Panc1 (cell line): ENCODE data around the gene NRG2. TPM values are rescaled to one million over a fixed set of nuclear protein-coding genes. Genes with fewer than 3 reads are reported as not detected.

ENCODE experiments used
- ATAC-seq: fragments of 200-7000 bp; cut with Tn5 transposase; 2 replicates; pipeline ENCODE4 v1.9.1; 2020; ENCODE audit warnings: mild to moderate bottlenecking, moderate library complexity
- BruUV-seq: library from RNA; stranded (reverse); fragments of 400-500 nt; replicated peaks from 2 replicates; lab custom pipeline; 2021; lab: Mats Ljungman, UMichigan
- CTCF ChIA-PET: fragments of 300-600 bp; sonication (Branson Sonifier 250); formaldehyde crosslinking; loops from one replicate; lab custom pipeline; 2022; ENCODE audit warnings: antibody characterized with exemption; lab: Charles Lee
- POLR2A ChIA-PET: fragments of 300-600 bp; sonication (Branson Sonifier 250); formaldehyde crosslinking; loops from one replicate; lab custom pipeline; 2022; ENCODE audit warnings: antibody characterized with exemption; lab: Charles Lee
- DNase-seq: peaks from one replicate; pipeline ENCODE4 v3.0.0-alpha.2; 2010; ENCODE audit warnings: low read depth, low spot score
- H3K27ac ChIP-seq: 2 replicates; pipeline ENCODE4 v1.5.1; 2011; ENCODE audit warnings: mild to moderate bottlenecking, low read length, inconsistent platforms
- H3K27me3 ChIP-seq: fragments of 200-500 bp; sonication (Bioruptor generic); 2 replicates; pipeline ENCODE4 v1.6.0; 2014; ENCODE audit warnings: low read length, inconsistent platforms; ENCODE audit not compliant: control insufficient read depth, insufficient read depth
- H3K36me3 ChIP-seq: fragments of 200-500 bp; sonication (Bioruptor generic); 2 replicates; pipeline ENCODE4 v1.5.1; 2014; ENCODE audit warnings: inconsistent platforms, mild to moderate bottlenecking, low read length, moderate library complexity; ENCODE audit not compliant: control insufficient read depth, insufficient read depth
- H3K4me1 ChIP-seq: 2 replicates; pipeline ENCODE4 v1.5.1; 2011; ENCODE audit warnings: inconsistent platforms, mild to moderate bottlenecking, low read length, moderate library complexity; ENCODE audit not compliant: control insufficient read depth, insufficient read depth
- H3K4me3 ChIP-seq, 2 experiments: 2 replicates each; pipeline ENCODE4 v1.5.1; 2011 to 2012; ENCODE audit warnings: low read depth in 2 of 2, low read length in 2 of 2, mild to moderate bottlenecking in 2 of 2, inconsistent platforms in 1 of 2, moderate library complexity in 1 of 2
- H3K9me3 ChIP-seq: fragments of 200-500 bp; sonication (Bioruptor generic); 2 replicates; pipeline ENCODE4 v1.5.1; 2014; ENCODE audit warnings: low read depth, mild to moderate bottlenecking, inconsistent platforms, low read length, moderate library complexity; ENCODE audit not compliant: control insufficient read depth, insufficient read depth
- CTCF ChIP-seq: fragments of 450-650 bp; IDR thresholded peaks from 2 replicates; pipeline ENCODE4 v1.5.1; 2017; ENCODE audit warnings: mild to moderate bottlenecking
- POLR2AphosphoS5 ChIP-seq: IDR thresholded peaks from 2 replicates; pipeline ENCODE4 v1.6.1; 2012; ENCODE audit warnings: mild to moderate bottlenecking, low read depth, low read length, moderate library complexity
- REST ChIP-seq, 2 experiments: IDR thresholded peaks; 2 replicates each; pipeline ENCODE4 v1.6.1; 2011 to 2012; ENCODE audit warnings: low read depth in 2 of 2, control low read depth in 1 of 2, low read length in 1 of 2, mild to moderate bottlenecking in 1 of 2, moderate library complexity in 1 of 2; ENCODE audit not compliant: insufficient read depth in 1 of 2
- SIN3A ChIP-seq: IDR thresholded peaks from 2 replicates; pipeline ENCODE4 v1.6.1; 2012; ENCODE audit warnings: low read depth, mild to moderate bottlenecking, low read length, moderate library complexity, borderline replicate concordance; ENCODE audit not compliant: insufficient read depth
- TCF7L2 ChIP-seq: IDR thresholded peaks from 2 replicates; pipeline ENCODE4 v1.6.1; 2011; ENCODE audit warnings: mild to moderate bottlenecking, low read depth, low read length, inconsistent platforms
- in situ Hi-C: cut with HindIII; loops from 2 replicates; pipeline ENCODE4 v1.10.0; 2016; ENCODE audit warnings: low sequenced_read_pairs, low pct_unique_long_range_greater_than_20kb
- intact Hi-C: fragments of 100-400 bp; cut with micrococcal nuclease; formaldehyde crosslinking; loops from one replicate; pipeline ENCODE4 v1.10.0; 2022; ENCODE audit not compliant: unreplicated experiment
- total RNA-seq: library from RNA; stranded (reverse); gene quantifications from one replicate; pipeline ENCODE4 v1.2.1, GENCODE V29; 2021; ENCODE audit not compliant: unreplicated experiment

The NRG2 gene
- total RNA-seq, 1 experiment from 2014 or later, result 20.2 TPM

DNA sequence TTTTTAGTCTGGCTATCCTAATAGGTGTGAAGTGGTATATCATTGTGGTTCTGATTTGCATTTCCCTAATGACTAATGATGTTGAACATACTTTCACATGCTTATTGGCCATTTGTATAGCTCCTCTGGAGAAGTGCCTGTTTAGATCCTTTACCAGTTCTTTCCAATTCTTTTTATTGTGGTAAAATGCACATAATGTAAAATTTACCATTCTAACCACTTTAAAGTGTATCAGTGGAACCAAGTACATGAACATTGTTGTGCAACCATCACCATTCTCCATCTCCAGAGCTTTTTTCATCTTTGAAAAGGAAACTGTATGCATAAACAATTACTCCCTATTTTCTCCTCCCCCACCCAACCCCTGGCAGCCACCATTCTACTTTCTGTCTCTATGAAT lies 95.4 kb downstream of the NRG2 start:
- DNase-seq (no peak), ATAC-seq (no peak)
- in situ Hi-C loops (no loop called here), intact Hi-C loops (no loop called here)
- no peaks in the 10 kb centered on the region for H3K9me3 ChIP-seq
- no peak for TF ChIP-seq SIN3A
- H3K27me3 ChIP-seq, result no peaks in the 10 kb centered on the region
- no peaks in the 10 kb centered on the region for H3K4me1 ChIP-seq
- H3K36me3 ChIP-seq, result no peaks in the 10 kb centered on the region
- BruUV-seq, result no TSS peak
- ChIA-PET POLR2A (no interaction called here), CTCF (no interaction called here)
- no peak overlapping the region for H3K4me3 ChIP-seq
- no peak overlapping the region for H3K27ac ChIP-seq

DNA sequence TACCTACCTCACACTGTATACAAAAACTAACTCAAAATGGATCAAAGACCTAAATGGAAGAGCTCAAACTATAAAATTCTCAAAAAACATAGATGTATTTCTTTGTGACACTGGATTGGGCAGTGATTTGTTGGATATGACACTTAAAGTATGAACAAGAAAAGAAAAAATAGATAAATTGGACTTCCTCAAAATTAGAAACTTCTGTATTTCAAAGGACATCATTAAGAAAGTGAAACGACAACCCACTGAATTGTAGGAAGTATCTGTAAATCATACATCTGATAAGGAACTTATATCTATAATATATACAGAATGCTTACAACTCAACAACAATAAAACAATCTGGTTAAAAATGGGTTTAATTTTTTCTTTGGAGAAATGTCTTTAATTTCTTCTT lies 96.7 kb downstream of the NRG2 start:
- POLR2A ChIA-PET, result interaction anchor here (0.8 kb wide), 1 partner anchor 117 kb away, joined by 3 read pairs; no protein-coding TSS in a partner anchor
- in situ Hi-C loops (no loop called here), intact Hi-C loops (no loop called here)
- H3K4me1 ChIP-seq, result no peaks in the 10 kb centered on the region
- ATAC-seq (no peak), DNase-seq (no peak)
- TF ChIP-seq REST (IDR thresholded peaks at IDR 0.05; ENCODE audit: insufficient read depth in 1 of 2, low read depth in 2 of 2, low read length in 1 of 2), result no peak
- no peak overlapping the region for H3K4me3 ChIP-seq
- BruUV-seq, result no TSS peak
- H3K27me3 ChIP-seq, result no peaks in the 10 kb centered on the region
- H3K9me3 ChIP-seq, result peaks cover 6% of the 10 kb centered on the region; the same call in 1 of the 2 replicates
- no peak overlapping the region for H3K27ac ChIP-seq
- CTCF ChIA-PET, result no interaction called here
- no peaks in the 10 kb centered on the region for H3K36me3 ChIP-seq

DNA sequence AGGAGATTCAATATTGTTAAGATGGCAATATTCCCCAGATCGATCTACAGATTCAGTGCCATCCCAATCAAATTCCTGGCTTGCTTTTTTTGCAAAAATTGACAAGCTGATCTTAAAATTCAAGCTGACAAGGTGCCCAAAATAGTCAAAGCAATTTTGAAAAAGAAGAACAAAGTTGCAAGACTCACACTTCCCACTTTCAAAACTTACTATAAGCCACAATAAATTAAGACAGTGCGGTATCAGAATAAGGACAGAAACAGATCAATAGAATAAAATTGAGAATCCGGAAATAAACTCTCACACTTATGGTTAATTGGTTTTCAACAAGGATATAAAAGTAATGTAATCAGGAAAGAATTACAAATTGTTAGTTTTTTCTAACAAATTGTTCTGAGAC lies 97.1 kb downstream of the NRG2 start:
- TF ChIP-seq TCF7L2, result no peak
- TF ChIP-seq POLR2AphosphoS5, result no peak
- TF ChIP-seq REST (IDR thresholded peaks at IDR 0.05; ENCODE audit: insufficient read depth in 1 of 2, low read depth in 2 of 2, low read length in 1 of 2), result no peak
- TF ChIP-seq CTCF, result no peak
- no peak for TF ChIP-seq SIN3A
- Histone ChIP-seq H3K4me1 (no peaks in the 10 kb centered on the region), H3K27me3 (no peaks in the 10 kb centered on the region), H3K36me3 (no peaks in the 10 kb centered on the region), H3K4me3 (no peak overlapping the region), H3K9me3 (peaks cover 6% of the 10 kb centered on the region; the same call in 1 of the 2 replicates), H3K27ac (no peak overlapping the region)
- in situ Hi-C loops, result no loop called here
- no peak for ATAC-seq
- CTCF ChIA-PET, result no interaction called here
- no TSS peak for BruUV-seq
- POLR2A ChIA-PET, result interaction anchor here (0.8 kb wide), 1 partner anchor 117 kb away, joined by 3 read pairs; no protein-coding TSS in a partner anchor
- no peak for DNase-seq
- intact Hi-C loops, result no loop called here
